B cell (primary cell): Measurements from ENCODE around the gene CRYGB. TPM values are rescaled to one million over a fixed set of nuclear protein-coding genes. Genes with fewer than 3 reads are reported as not detected.

ENCODE experiments used
- ATAC-seq: fragments of 200-7000 bp; cut with Tn5 transposase; one replicate; pipeline ENCODE4 v1.10.0; 2021; ENCODE audit warnings: low read depth, mild to moderate bottlenecking, moderate number of reproducible peaks, moderate library complexity
- CTCF ChIA-PET: fragments of 350-600 bp; sonication (Branson Sonifier 250); formaldehyde crosslinking; loops from one replicate; lab custom pipeline; 2021; ENCODE audit warnings: antibody characterized with exemption, inconsistent platforms; lab: Charles Lee
- POLR2A ChIA-PET: fragments of 350-600 bp; sonication (Branson Sonifier 250); formaldehyde crosslinking; loops from one replicate; lab custom pipeline; 2021; ENCODE audit warnings: antibody characterized with exemption; lab: Charles Lee
- DNase-seq: peaks from one replicate; pipeline ENCODE4 v3.0.0; 2013
- H2AFZ ChIP-seq: 2 replicates; pipeline ENCODE4 v1.6.1; 2012; ENCODE audit warnings: mild to moderate bottlenecking, low read depth, low read length; ENCODE audit not compliant: insufficient read depth, poor library complexity, severe bottlenecking
- H3K27ac ChIP-seq, 2 donors: 1 replicate in 1 of 2; 2 replicates in 1 of 2; pipeline ENCODE4 v1.5.1; 2012 to 2013; ENCODE audit warnings: low read length in 2 of 2, mild to moderate bottlenecking in 2 of 2, moderate library complexity in 1 of 2
- H3K27me3 ChIP-seq, 4 experiments: fragments of 200-600 bp in 1 of 4; sonication (generic) in 1 of 4; replicated peaks in 1 of 4; 1 replicate in 2 of 4; 2 replicates in 2 of 4; pipeline versions ENCODE4 v1.6.1 to v1.7.0; 2013 to 2016; ENCODE audit warnings: low read length in 3 of 4, mild to moderate bottlenecking in 2 of 4, mixed read lengths in 1 of 4, moderate library complexity in 1 of 4; ENCODE audit not compliant: insufficient read depth in 4 of 4, control insufficient read depth in 3 of 4; ENCODE audit errors: control extremely low read depth in 1 of 4
- H3K36me3 ChIP-seq, 2 experiments: replicated peaks in 1 of 2; 1 replicate in 1 of 2; 2 replicates in 1 of 2; pipeline versions ENCODE4 v1.6.1 to v1.7.1; 2013; ENCODE audit warnings: low read length in 1 of 2; ENCODE audit not compliant: insufficient read depth in 2 of 2, control insufficient read depth in 1 of 2; ENCODE audit errors: control extremely low read depth in 1 of 2, extremely low read depth in 1 of 2
- H3K4me1 ChIP-seq, 2 donors: fragments of 200-600 bp in 1 of 2; sonication (generic) in 1 of 2; 1 replicate in 1 of 2; 2 replicates in 1 of 2; pipeline versions ENCODE4 v1.5.1 to v1.6.1; 2013 to 2017; ENCODE audit warnings: low read length in 2 of 2; ENCODE audit not compliant: control insufficient read depth in 2 of 2, insufficient read depth in 2 of 2
- H3K4me2 ChIP-seq: replicated peaks from 2 replicates; pipeline ENCODE3; 2012; ENCODE audit warnings: mild to moderate bottlenecking, low read depth, low read length; ENCODE audit not compliant: poor library complexity, severe bottlenecking
- H3K4me3 ChIP-seq, 5 experiments: fragments of 200-600 bp in 1 of 5; sonication (generic) in 1 of 5; 1 replicate in 3 of 5; 2 replicates in 2 of 5; pipeline versions ENCODE4 v1.5.1 to v1.7.0; 2011 to 2016; ENCODE audit warnings: low read length in 4 of 5, mild to moderate bottlenecking in 4 of 5, low read depth in 2 of 5, control low read depth in 1 of 5, moderate library complexity in 1 of 5; ENCODE audit not compliant: insufficient read depth in 1 of 5; ENCODE audit errors: control extremely low read depth in 1 of 5, extremely low read depth in 1 of 5
- H3K79me2 ChIP-seq: fragments of 200-600 bp; sonication (generic); one replicate; pipeline ENCODE4 v1.6.0; 2016; ENCODE audit warnings: low read length; ENCODE audit not compliant: control insufficient read depth, insufficient read depth
- H3K9ac ChIP-seq: fragments of 200-600 bp; sonication (generic); 2 replicates; pipeline ENCODE4 v1.6.1; 2017; ENCODE audit warnings: mild to moderate bottlenecking, low read length, moderate library complexity
- H3K9me3 ChIP-seq, 3 donors: one replicate each; pipeline versions ENCODE4 v1.6.1 to v1.7.1; 2013; ENCODE audit warnings: low read length in 2 of 3; ENCODE audit not compliant: control insufficient read depth in 2 of 3, insufficient read depth in 1 of 3; ENCODE audit errors: control extremely low read depth in 1 of 3
- H4K20me1 ChIP-seq: 2 replicates; pipeline ENCODE4 v1.6.0; 2012; ENCODE audit warnings: mild to moderate bottlenecking, low read length; ENCODE audit not compliant: insufficient read depth, control insufficient read depth, poor library complexity, severe bottlenecking
- H3K27ac Mint-ChIP-seq: one replicate; pipeline ENCODE4 v1.8.0; 2021; ENCODE audit warnings: mixed read lengths
- H3K27me3 Mint-ChIP-seq: one replicate; pipeline ENCODE4 v1.8.0; 2021; ENCODE audit warnings: mixed read lengths
- H3K4me1 Mint-ChIP-seq: one replicate; pipeline ENCODE4 v1.8.0; 2021; ENCODE audit warnings: mixed read lengths
- H3K4me3 Mint-ChIP-seq: one replicate; pipeline ENCODE4 v1.8.0; 2021; ENCODE audit warnings: mixed read lengths
- H3K9me3 Mint-ChIP-seq: one replicate; pipeline ENCODE4 v1.8.0; 2022; ENCODE audit warnings: mixed read lengths; ENCODE audit not compliant: insufficient read depth
- EZH2 ChIP-seq: IDR thresholded peaks from 2 replicates; pipeline ENCODE4 v1.6.1; 2012; ENCODE audit warnings: borderline replicate concordance, low read depth, mild to moderate bottlenecking, moderate library complexity, low read length; ENCODE audit not compliant: insufficient read depth, poor library complexity, severe bottlenecking
- intact Hi-C: fragments of 100-400 bp; cut with micrococcal nuclease; formaldehyde crosslinking; loops from one replicate; pipeline ENCODE4 v1.10.0; 2022
- polyA plus RNA-seq: library from polyadenylated mRNA; depleted of rRNA; stranded (reverse); fragments of >200 nt; gene quantifications from 2 replicates; pipeline ENCODE4 v1.2.3, GENCODE V29; 2012
- total RNA-seq, 2 donors: library from RNA; stranded (reverse); fragments of 120-200 nt in 1 of 2; gene quantifications; 1 replicate in 1 of 2; 2 replicates in 1 of 2; pipeline versions ENCODE4 v1.2.3 to v1.2.4, GENCODE V29; 2013 to 2022
- TF ChIP-seq, protein P1 (sequence below): fragments of 200-600 bp; IDR thresholded peaks from one replicate; pipeline ENCODE4 v1.8.0; 2022; ENCODE audit warnings: antibody characterized with exemption, mild to moderate bottlenecking

Gene CRYGB
- total and polyA plus RNA-seq, 2 donors (not counting 1 experiment from before 2014, with no cell fraction given), result not detected

- intact Hi-C loops, result no loop called here
- Histone ChIP-seq H3K79me2 (no peaks in the 10 kb centered on the region), H3K9me3 (peaks cover 0 to 3% (median 1%) of the 10 kb centered on the region in 3 donors), H4K20me1 (no peaks in the 10 kb centered on the region), H3K36me3 (no peaks in the 10 kb centered on the region), H2AFZ (no peak overlapping the region), H3K9ac (no peak overlapping the region), H3K4me2 (no peak overlapping the region), H3K4me1 (no peaks in the 10 kb centered on the region), H3K27ac (no peak overlapping the region), H3K27me3 (peaks cover 0 to 3% (median 0%) of the 10 kb centered on the region in 4 experiments), H3K4me3 (no peak overlapping the region)
- ATAC-seq (no peak), DNase-seq (no peak)
- TF ChIP-seq, protein P1, sequence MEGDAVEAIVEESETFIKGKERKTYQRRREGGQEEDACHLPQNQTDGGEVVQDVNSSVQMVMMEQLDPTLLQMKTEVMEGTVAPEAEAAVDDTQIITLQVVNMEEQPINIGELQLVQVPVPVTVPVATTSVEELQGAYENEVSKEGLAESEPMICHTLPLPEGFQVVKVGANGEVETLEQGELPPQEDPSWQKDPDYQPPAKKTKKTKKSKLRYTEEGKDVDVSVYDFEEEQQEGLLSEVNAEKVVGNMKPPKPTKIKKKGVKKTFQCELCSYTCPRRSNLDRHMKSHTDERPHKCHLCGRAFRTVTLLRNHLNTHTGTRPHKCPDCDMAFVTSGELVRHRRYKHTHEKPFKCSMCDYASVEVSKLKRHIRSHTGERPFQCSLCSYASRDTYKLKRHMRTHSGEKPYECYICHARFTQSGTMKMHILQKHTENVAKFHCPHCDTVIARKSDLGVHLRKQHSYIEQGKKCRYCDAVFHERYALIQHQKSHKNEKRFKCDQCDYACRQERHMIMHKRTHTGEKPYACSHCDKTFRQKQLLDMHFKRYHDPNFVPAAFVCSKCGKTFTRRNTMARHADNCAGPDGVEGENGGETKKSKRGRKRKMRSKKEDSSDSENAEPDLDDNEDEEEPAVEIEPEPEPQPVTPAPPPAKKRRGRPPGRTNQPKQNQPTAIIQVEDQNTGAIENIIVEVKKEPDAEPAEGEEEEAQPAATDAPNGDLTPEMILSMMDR, result no peak
- no peak for TF ChIP-seq EZH2
- Mint-ChIP-seq H3K4me1 (no peaks in the 10 kb centered on the region), H3K27me3 (peaks cover 4% of the 10 kb centered on the region), H3K27ac (no peak overlapping the region), H3K9me3 (peaks cover 3% of the 10 kb centered on the region), H3K4me3 (no peak overlapping the region)
- POLR2A ChIA-PET, result no interaction called here
- CTCF ChIA-PET, result interaction anchor here (0.6 to 0.9 kb wide), 2 partner anchors 21 to 1845 kb away, joined by 3 to 4 read pairs; no protein-coding TSS in a partner anchor
These were observed 52.8 kb downstream of the CRYGB start for GRCh38 chr2:208093128-208093527.

Other genes with a start within 250 kb of the CRYGB start
- 17.7 and 19.5 TPM in 2 replicates for gene PLEKHM3, start 120.6 kb downstream of the CRYGB start, total RNA-seq
- gene PLEKHM3, start 120.6 kb downstream of the CRYGB start, polyA plus RNA-seq, result 4.0 and 5.3 TPM in 2 replicates
- gene CRYGD, start 21.6 kb downstream of the CRYGB start, total RNA-seq, result not detected in 2 replicates
- not detected in 2 replicates for gene CRYGD, start 21.6 kb downstream of the CRYGB start, polyA plus RNA-seq
- gene CRYGC, start 16.3 kb downstream of the CRYGB start, total RNA-seq, result not detected in 2 replicates
- not detected in 2 replicates for gene CRYGC, start 16.3 kb downstream of the CRYGB start, polyA plus RNA-seq
- gene CRYGA, start 17.4 kb upstream of the CRYGB start, total RNA-seq, result not detected in 2 replicates
- gene CRYGA, start 17.4 kb upstream of the CRYGB start, polyA plus RNA-seq, result not detected in 2 replicates
- gene C2orf80, start 43.9 kb upstream of the CRYGB start, total RNA-seq, result not detected in 2 replicates
- not detected in 2 replicates for gene C2orf80, start 43.9 kb upstream of the CRYGB start, polyA plus RNA-seq
- 41.4 TPM in 2 replicates for gene IDH1, start 108.9 kb upstream of the CRYGB start, total RNA-seq
- gene IDH1, start 108.9 kb upstream of the CRYGB start, polyA plus RNA-seq, result 13.9 and 15.7 TPM in 2 replicates
- gene PIKFYVE, start 120.1 kb upstream of the CRYGB start, total RNA-seq, result 79.3 and 80.9 TPM in 2 replicates
- 20.3 and 37.6 TPM in 2 replicates for gene PIKFYVE, start 120.1 kb upstream of the CRYGB start, polyA plus RNA-seq